ENCODE data around the gene CDRT4.

Gene CDRT4

DNA sequence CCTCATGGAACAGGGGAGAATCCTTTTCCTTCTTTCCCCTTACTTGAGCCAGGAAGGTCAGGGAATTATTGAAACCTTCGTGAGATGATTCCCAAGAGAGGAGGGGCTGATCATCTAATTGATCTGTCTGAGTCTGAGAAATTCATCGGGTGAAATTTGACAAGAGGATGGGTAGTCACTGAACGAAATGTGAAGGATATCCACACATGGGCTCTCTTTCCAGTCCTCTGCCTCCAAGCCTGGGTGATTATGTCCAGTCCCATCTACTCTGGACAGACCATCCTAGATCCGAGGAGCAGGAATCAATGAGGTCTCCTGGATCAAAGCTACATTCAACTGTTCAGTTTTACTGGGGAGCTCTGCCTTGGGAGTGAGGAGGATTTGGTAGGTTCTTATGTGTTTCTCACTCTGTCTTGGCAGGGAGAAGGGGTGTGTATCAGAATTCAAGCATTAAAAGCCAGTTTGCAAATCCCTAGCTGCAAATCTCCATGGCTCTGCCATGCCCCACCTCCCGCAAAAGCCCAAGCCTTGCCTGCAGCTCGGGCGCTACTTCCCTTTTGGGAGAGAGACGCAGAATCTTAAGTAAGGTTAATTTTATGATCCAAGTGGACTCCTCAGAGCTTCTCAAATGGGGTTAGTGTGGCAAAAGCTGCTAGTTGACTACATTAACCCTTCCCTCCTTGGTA, 78.9 kb downstream of the CDRT4 start:
- no peak for DNase-seq

DNA sequence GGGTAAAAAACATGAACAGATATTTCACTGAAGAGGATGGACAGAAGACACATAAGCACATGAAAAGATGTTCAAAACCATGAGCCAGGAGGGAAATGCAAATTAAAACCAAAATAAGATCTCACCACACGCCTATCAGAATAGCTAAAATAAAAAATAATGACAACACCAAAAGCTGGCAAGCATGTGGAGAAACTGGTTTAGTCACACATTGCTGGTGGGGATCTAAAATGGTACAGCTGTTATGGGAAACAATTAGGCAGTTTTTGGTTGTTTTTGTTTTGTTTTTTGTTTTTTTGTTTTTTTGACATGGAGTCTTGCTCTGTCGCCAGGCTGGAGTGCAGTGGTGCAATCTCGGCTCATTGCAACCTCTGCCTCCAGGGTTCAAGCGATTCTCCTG, 81.3 kb downstream of the CDRT4 start:
- no peak for DNase-seq

Data from stimulated activated CD8-positive, alpha-beta memory T cell treated with anti-CD3 and anti-CD28 coated beads, Interleukin-4, amount 100 ng/mL, for 48 hours (primary cell).